ENCODE results near the gene FAM234B. TPM values are rescaled to one million over a fixed set of nuclear protein-coding genes. Genes with fewer than 3 reads are reported as not detected.

The FAM234B gene, protein sequence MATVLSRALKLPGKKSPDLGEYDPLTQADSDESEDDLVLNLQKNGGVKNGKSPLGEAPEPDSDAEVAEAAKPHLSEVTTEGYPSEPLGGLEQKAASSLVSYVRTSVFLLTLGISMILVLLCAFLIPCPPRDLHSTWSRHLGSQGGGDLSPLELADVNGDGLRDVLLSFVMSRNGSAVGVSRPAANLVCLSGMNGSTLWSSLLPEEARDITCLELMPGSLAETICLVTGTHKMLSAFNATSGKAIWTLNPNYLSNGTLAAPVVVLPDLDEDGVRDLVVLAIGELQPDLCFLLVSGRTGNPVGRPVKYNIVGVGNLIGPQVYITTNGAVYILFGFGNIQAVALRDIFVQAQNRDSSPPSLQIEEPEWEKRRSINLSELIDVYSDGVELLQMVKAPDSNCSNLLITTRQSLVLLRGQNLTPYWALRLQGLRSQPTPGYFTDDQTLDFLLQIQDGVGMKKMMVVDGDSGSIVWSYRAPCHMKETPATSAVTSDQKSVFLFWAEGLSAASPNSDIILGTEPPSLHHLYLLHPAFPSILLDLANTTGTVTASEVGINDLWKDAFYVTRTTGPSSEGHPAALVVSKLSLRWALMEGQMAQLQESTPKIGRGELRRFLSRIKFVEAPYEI
- 7.6 and 10.5 TPM in 2 replicates for total RNA-seq

DNA sequence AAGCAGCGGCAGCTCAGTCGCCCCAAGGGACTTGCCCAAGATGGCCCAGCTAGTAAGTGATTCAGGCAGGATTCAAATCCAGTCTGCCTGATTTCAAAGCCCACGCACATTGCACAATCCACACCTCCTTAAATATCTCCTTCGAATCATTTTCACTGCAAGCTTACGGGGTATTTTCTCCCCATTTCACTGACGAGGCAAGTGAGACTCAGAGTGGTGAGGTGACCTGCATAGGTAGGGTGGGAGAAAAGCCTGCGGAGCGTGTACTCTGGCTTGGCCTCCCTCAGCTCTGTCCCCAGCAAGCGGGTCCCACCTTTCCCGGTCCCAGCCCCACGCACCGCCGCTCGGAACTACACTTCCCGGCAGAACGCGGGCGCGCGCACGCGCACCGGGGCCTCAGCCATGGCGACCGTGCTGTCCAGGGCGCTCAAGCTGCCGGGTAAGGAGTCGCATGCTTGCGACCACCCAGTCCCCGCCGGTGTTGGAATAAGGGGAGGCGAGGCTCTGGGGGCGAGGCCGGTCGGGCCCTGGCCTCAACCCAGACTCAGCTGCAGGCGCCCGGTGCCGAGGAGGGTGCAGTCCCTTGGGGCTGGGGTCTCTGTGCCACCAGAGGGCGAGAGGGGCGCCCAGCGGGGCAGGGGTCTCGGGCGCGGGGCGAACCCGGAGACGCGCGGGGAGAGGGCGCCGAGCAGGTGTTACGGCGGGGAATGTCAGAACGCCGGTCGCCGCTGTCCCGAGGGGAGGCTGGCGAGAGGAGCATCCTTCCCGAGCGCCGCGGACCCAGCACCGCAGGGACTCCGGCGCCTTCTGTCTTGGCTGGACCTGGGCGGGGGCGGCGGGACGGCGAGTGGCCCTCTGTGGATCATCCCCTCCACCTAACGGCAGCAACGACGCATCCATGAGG lies at the start of gene FAM234B:
Gene FAM234B (plus strand): TSS at position 380 of the 904 bp plus-strand sequence. CDS start 23 bp downstream, at position 403.

DNA sequence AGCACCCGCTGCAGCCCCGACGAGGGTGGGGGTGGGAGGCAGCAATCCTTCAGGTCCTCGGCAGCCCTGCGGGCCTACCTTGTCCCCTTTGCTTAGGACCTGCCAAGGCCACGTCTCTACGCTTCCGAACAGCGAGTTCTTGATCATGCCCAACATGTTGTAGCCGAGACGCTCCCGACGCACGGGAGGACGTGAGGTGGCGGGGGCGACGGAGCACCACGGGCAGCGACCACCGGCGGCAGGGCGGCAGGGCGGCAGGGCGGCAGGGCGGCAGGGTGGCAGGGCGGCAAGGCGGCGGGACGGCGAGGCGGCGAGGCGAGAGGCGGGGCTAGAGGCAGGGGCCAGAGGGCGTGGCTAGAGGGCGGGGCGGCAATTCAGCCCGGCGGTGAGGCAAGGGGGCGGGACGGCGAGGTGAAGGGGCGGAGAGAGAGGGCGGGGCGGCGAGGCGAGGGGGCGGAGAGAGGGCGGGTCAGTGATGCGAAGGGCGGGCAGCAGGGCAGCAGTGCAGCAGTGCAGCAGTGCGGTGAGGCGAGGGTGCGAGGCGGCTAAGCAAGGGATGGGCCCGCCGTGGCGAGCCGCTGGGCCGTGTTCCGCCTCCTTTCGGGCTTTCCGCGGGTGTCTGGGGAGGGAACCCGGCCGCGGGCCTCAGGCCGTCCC lies 44.1 kb upstream of the FAM234B start, which contains the start of gene HEBP1:
Gene HEBP1 (minus strand): TSS at position 307 of the 657 bp plus-strand sequence. CDS start 151 bp downstream, at position 156.

GRCh38 chr12:13103391-13104033 lies 59.3 kb downstream of the FAM234B start, which contains the start of gene GSG1:
Gene GSG1, minus strand, starts transcription at chr12:13103667. Its CDS starts 155 bp downstream, at chr12:13103512.

Other genes starting within 250 kb of the FAM234B start
- 104 and 121 TPM in 2 replicates for gene DDX47, start 231.0 kb upstream of the FAM234B start, total RNA-seq
- gene GPRC5A, start 152.8 kb upstream of the FAM234B start, total RNA-seq, result 18.0 and 48.8 TPM in 2 replicates
- gene GPRC5D, start 92.2 kb upstream of the FAM234B start, total RNA-seq, result not detected in 2 replicates
- 23.0 and 23.8 TPM in 2 replicates for gene HEBP1, start 44.1 kb upstream of the FAM234B start, total RNA-seq
- not detected in 2 replicates for gene GSG1, start 59.3 kb downstream of the FAM234B start, total RNA-seq
- gene EMP1, start 152.3 kb downstream of the FAM234B start, total RNA-seq, result 174 and 574 TPM in 2 replicates

Measured in thoracic aorta endothelial cell (primary cell).